IMR-90 (cell line): ENCODE measurements around the gene SPART. TPM values are rescaled to one million over a fixed set of nuclear protein-coding genes. Genes with fewer than 3 reads are reported as not detected.

ENCODE experiments used
- ATAC-seq: fragments of 200-7000 bp; cut with Tn5 transposase; 2 replicates; pipeline ENCODE4 v1.9.1; 2020; ENCODE audit warnings: low read depth, mild to moderate bottlenecking, moderate library complexity
- BruUV-seq: library from RNA; stranded (reverse); fragments of 400-500 nt; replicated peaks from 2 replicates; lab custom pipeline; 2021; lab: Mats Ljungman, UMichigan
- CTCF ChIA-PET: fragments of 300-600 bp; formaldehyde crosslinking; extraction: SDS; loops from one replicate; lab custom pipeline; 2021; ENCODE audit warnings: antibody characterized with exemption; lab: Yijun Ruan, JAX
- POLR2A ChIA-PET: fragments of 300-600 bp; sonication (Branson Sonifier 250); formaldehyde crosslinking; loops from one replicate; lab custom pipeline; 2022; ENCODE audit warnings: antibody characterized with exemption; ENCODE audit not compliant: unreplicated experiment; lab: Charles Lee
- DNase-seq: peaks from one replicate; pipeline ENCODE4 v3.0.0; 2013
- H2AFZ ChIP-seq: replicated peaks from 2 replicates; pipeline ENCODE3; 2013; ENCODE audit warnings: low read length, mild to moderate bottlenecking; ENCODE audit not compliant: poor library complexity
- H2AK5ac ChIP-seq: 2 replicates; pipeline ENCODE4 v1.6.1; 2013; ENCODE audit warnings: low read depth, low read length, inconsistent platforms
- H2AK9ac ChIP-seq: replicated peaks from 2 replicates; pipeline ENCODE3; 2013; ENCODE audit warnings: mild to moderate bottlenecking, low read depth, low read length, moderate library complexity; ENCODE audit not compliant: poor library complexity
- H2BK120ac ChIP-seq: 2 replicates; pipeline ENCODE4 v1.6.1; 2013; ENCODE audit warnings: low read depth, low read length, inconsistent platforms
- H2BK15ac ChIP-seq: 3 replicates; pipeline ENCODE4 v1.6.1; 2013; ENCODE audit warnings: low read depth, low read length, inconsistent platforms
- H2BK20ac ChIP-seq: 2 replicates; pipeline ENCODE4 v1.6.1; 2013; ENCODE audit warnings: low read depth, mild to moderate bottlenecking, inconsistent platforms, low read length, moderate library complexity
- H2BK5ac ChIP-seq: 2 replicates; pipeline ENCODE4 v1.6.1; 2013; ENCODE audit warnings: mild to moderate bottlenecking, low read depth, low read length, inconsistent platforms; ENCODE audit not compliant: poor library complexity, severe bottlenecking
- H3K14ac ChIP-seq: replicated peaks from 2 replicates; pipeline ENCODE4 v1.6.1; 2013; ENCODE audit warnings: low read depth, low read length, inconsistent platforms
- H3K18ac ChIP-seq: 2 replicates; pipeline ENCODE4 v1.6.1; 2013; ENCODE audit warnings: low read depth, low read length, control low read depth
- H3K23ac ChIP-seq: 2 replicates; pipeline ENCODE4 v1.6.1; 2013; ENCODE audit warnings: low read depth, low read length, inconsistent platforms
- H3K27ac ChIP-seq: 2 replicates; pipeline ENCODE4 v1.5.1; 2013; ENCODE audit warnings: mild to moderate bottlenecking, control low read depth, low read length; ENCODE audit not compliant: insufficient read depth
- H3K27me3 ChIP-seq: 2 replicates; pipeline ENCODE4 v1.6.1; 2013; ENCODE audit warnings: low read length; ENCODE audit not compliant: control insufficient read depth, insufficient read depth
- H3K36me3 ChIP-seq: 2 replicates; pipeline ENCODE4 v1.6.1; 2013; ENCODE audit warnings: low read length, mixed read lengths; ENCODE audit not compliant: control insufficient read depth, insufficient read depth
- H3K4ac ChIP-seq: 2 replicates; pipeline ENCODE4 v1.6.1; 2013; ENCODE audit warnings: low read depth, low read length, inconsistent platforms
- H3K4me1 ChIP-seq: 2 replicates; pipeline ENCODE4 v1.6.1; 2013; ENCODE audit warnings: low read length, mixed read lengths; ENCODE audit not compliant: control insufficient read depth, insufficient read depth
- H3K4me2 ChIP-seq: 2 replicates; pipeline ENCODE4 v1.6.1; 2013; ENCODE audit warnings: low read depth, mild to moderate bottlenecking, control low read depth, low read length, moderate library complexity
- H3K4me3 ChIP-seq: 2 replicates; pipeline ENCODE4 v1.5.1; 2013; ENCODE audit warnings: low read depth, mild to moderate bottlenecking, control low read depth, low read length, moderate library complexity; ENCODE audit not compliant: insufficient read depth
- H3K56ac ChIP-seq: 2 replicates; pipeline ENCODE4 v1.6.1; 2013; ENCODE audit warnings: low read length, inconsistent platforms; ENCODE audit not compliant: insufficient read depth; ENCODE audit errors: extremely low read depth
- H3K79me1 ChIP-seq, 2 experiments: 2 replicates each; pipeline ENCODE4 v1.6.1; 2013; ENCODE audit warnings: low read length in 2 of 2, inconsistent platforms in 1 of 2, low read depth in 1 of 2
- H3K9ac ChIP-seq: 2 replicates; pipeline ENCODE4 v1.6.1; 2013; ENCODE audit warnings: low read depth, low read length, control low read depth
- H3K9me1 ChIP-seq: 2 replicates; pipeline ENCODE4 v1.6.1; 2013; ENCODE audit warnings: low read length, inconsistent platforms; ENCODE audit not compliant: insufficient read depth
- H3K9me3 ChIP-seq: 2 replicates; pipeline ENCODE4 v1.6.1; 2013; ENCODE audit warnings: low read length; ENCODE audit not compliant: control insufficient read depth, insufficient read depth
- H4K20me1 ChIP-seq: 2 replicates; pipeline ENCODE4 v1.6.1; 2013; ENCODE audit warnings: low read length, inconsistent platforms; ENCODE audit not compliant: insufficient read depth
- H4K5ac ChIP-seq: 2 replicates; pipeline ENCODE4 v1.6.1; 2013; ENCODE audit warnings: mild to moderate bottlenecking, low read depth, low read length, control low read depth
- H4K8ac ChIP-seq, 2 experiments: 2 replicates each; pipeline ENCODE4 v1.6.1; 2013; ENCODE audit warnings: low read depth in 2 of 2, low read length in 2 of 2, control low read depth in 1 of 2, inconsistent platforms in 1 of 2
- H4K91ac ChIP-seq: 2 replicates; pipeline ENCODE4 v1.6.1; 2013; ENCODE audit warnings: low read depth, low read length, inconsistent platforms; ENCODE audit not compliant: insufficient read depth
- BHLHE40 ChIP-seq: fragments of 150-350 bp; IDR thresholded peaks from 2 replicates; pipeline ENCODE4 v1.6.1; 2016; ENCODE audit warnings: mild to moderate bottlenecking, low read depth, low read length
- CEBPB ChIP-seq: IDR thresholded peaks from 2 replicates; pipeline ENCODE4 v1.6.1; 2012; ENCODE audit warnings: low read depth, low read length, improper control_type of control experiment
- CHD1 ChIP-seq: IDR thresholded peaks from 2 replicates; pipeline ENCODE4 v1.6.1; 2012; ENCODE audit warnings: low read depth, low read length, improper control_type of control experiment
- CTCF ChIP-seq: conservative IDR thresholded peaks from 2 replicates; pipeline ENCODE4 v1.5.1; 2012; ENCODE audit warnings: mild to moderate bottlenecking, low read depth, low read length, improper control_type of control experiment
- ELK1 ChIP-seq: fragments of 150-350 bp; IDR thresholded peaks from 2 replicates; pipeline ENCODE4 v1.6.1; 2016; ENCODE audit warnings: low read depth, mild to moderate bottlenecking, low read length, moderate library complexity, borderline replicate concordance
- FOS ChIP-seq: fragments of 150-350 bp; IDR thresholded peaks from 2 replicates; pipeline ENCODE4 v1.6.1; 2016; ENCODE audit warnings: low read depth, low read length
- MAFK ChIP-seq: IDR thresholded peaks from 2 replicates; pipeline ENCODE4 v1.6.1; 2012; ENCODE audit warnings: low read depth, low read length, improper control_type of control experiment
- MAZ ChIP-seq: IDR thresholded peaks from 2 replicates; pipeline ENCODE4 v1.6.1; 2012; ENCODE audit warnings: low read depth, mild to moderate bottlenecking, low read length, improper control_type of control experiment, moderate library complexity, borderline replicate concordance
- MXI1 ChIP-seq: IDR thresholded peaks from 2 replicates; pipeline ENCODE4 v1.6.1; 2012; ENCODE audit warnings: low read depth, mild to moderate bottlenecking, low read length, moderate library complexity, borderline replicate concordance
- NFE2L2 ChIP-seq: fragments of 150-350 bp; IDR thresholded peaks from 2 replicates; pipeline ENCODE4 v1.6.1; 2016; ENCODE audit warnings: low read depth, mild to moderate bottlenecking, low read length
- POLR2A ChIP-seq: IDR thresholded peaks from 2 replicates; pipeline ENCODE4 v1.6.1; 2012; ENCODE audit warnings: mild to moderate bottlenecking, low read depth, low read length
- RAD21 ChIP-seq: IDR thresholded peaks from 2 replicates; pipeline ENCODE4 v1.6.1; 2012; ENCODE audit warnings: low read length, improper control_type of control experiment
- RCOR1 ChIP-seq: IDR thresholded peaks from 2 replicates; pipeline ENCODE4 v1.6.1; 2012; ENCODE audit warnings: mild to moderate bottlenecking, low read length, improper control_type of control experiment; ENCODE audit not compliant: insufficient replicate concordance
- RFX5 ChIP-seq: IDR thresholded peaks from 2 replicates; pipeline ENCODE4 v1.8.0; 2012; ENCODE audit warnings: low read depth, mild to moderate bottlenecking, low read length, moderate library complexity
- SMC3 ChIP-seq: fragments of 150-350 bp; IDR thresholded peaks from 2 replicates; pipeline ENCODE4 v1.6.1; 2016; ENCODE audit warnings: low read depth, mild to moderate bottlenecking, antibody characterized with exemption, low read length, moderate library complexity
- USF2 ChIP-seq: fragments of 150-350 bp; IDR thresholded peaks from 2 replicates; pipeline ENCODE4 v1.6.1; 2017; ENCODE audit warnings: mild to moderate bottlenecking, antibody characterized with exemption, low read length, low read depth
- WGBS, 2 experiments: methylation state at CpG; one replicate each; pipeline versions ENCODE4 v1.1.5 to v1.1.7; 2013; ENCODE audit warnings: missing lambda C conversion rate in 2 of 2; ENCODE audit not compliant: insufficient read length in 1 of 2; ENCODE audit errors: extremely low coverage in 2 of 2; 5-methylcytosine and 5-hydroxymethylcytosine counted together
- dilution Hi-C: fragments of 300-500 bp; cut with HindIII; formaldehyde crosslinking; loops from one replicate; pipeline ENCODE4 v1.14.3; 2018; ENCODE audit warnings: low sequenced_read_pairs; ENCODE audit not compliant: unreplicated experiment
- in situ Hi-C: fragments of 300-500 bp; cut with MboI; formaldehyde crosslinking; loops from 3 replicates; pipeline ENCODE4 v1.14.3; 2019; ENCODE audit warnings: low sequenced_read_pairs, inconsistent platforms, mixed read lengths
- intact Hi-C: fragments of 100-400 bp; cut with micrococcal nuclease; formaldehyde crosslinking; loops from 2 replicates; pipeline ENCODE4 v1.10.0; 2022
- polyA plus RNA-seq, 3 experiments: library from polyadenylated mRNA; depleted of rRNA; stranded (reverse); fragments of >200 nt; gene quantifications; 2 replicates each; pipeline ENCODE4 v1.2.3, GENCODE V29; 2012; ENCODE audit warnings: low replicate concordance in 1 of 3
- total RNA-seq: library from RNA; depleted of rRNA; stranded (reverse); fragments of >200 nt; gene quantifications from 2 replicates; pipeline ENCODE4 v1.2.3, GENCODE V29; 2012

Gene SPART
- total and polyA plus RNA-seq, 2 of the 4 experiments (the other 2 are of a cell fraction): 43.8 to 110 TPM

- Histone ChIP-seq H3K9me1 (no peaks in the 10 kb centered on the region), H3K9ac (no peak overlapping the region), H2BK5ac (no peak overlapping the region), H3K27ac (no peak overlapping the region), H2AK5ac (no peak overlapping the region), H4K5ac (no peak overlapping the region), H3K56ac (no peak overlapping the region), H3K4me3 (no peak overlapping the region), H3K36me3 (no peaks in the 10 kb centered on the region), H3K27me3 (no peaks in the 10 kb centered on the region), H3K23ac (no peak overlapping the region), H4K91ac (no peak overlapping the region), H3K9me3 (no peaks in the 10 kb centered on the region), H3K14ac (no peak overlapping the region), H4K8ac (no peak overlapping the region), H2BK20ac (no peak overlapping the region), H3K18ac (no peak overlapping the region), H2AFZ (no peak overlapping the region), H3K4me2 (no peak overlapping the region), H3K4me1 (peaks cover 2% of the 10 kb centered on the region; the same call in 1 of the 2 replicates), H2BK15ac (no peak overlapping the region), H2BK120ac (no peak overlapping the region), H3K4ac (no peak overlapping the region), H3K79me1 (no peaks in the 10 kb centered on the region), H4K20me1 (no peaks in the 10 kb centered on the region), H2AK9ac (no peak overlapping the region)
- dilution Hi-C loops: no loop called here
- DNase-seq: no peak
- in situ Hi-C loops: no loop called here
- ChIA-PET CTCF (interaction anchor here (0.7 kb wide), 2 partner anchors 33 to 570 kb away, joined by 4 read pairs; no protein-coding TSS in a partner anchor), POLR2A (no interaction called here)
- ATAC-seq: no peak
- BruUV-seq: no TSS peak
- intact Hi-C loops: no loop called here
- TF ChIP-seq RAD21 (no peak), CEBPB (no peak), USF2 (no peak), NFE2L2 (no peak), CTCF (no peak), MAFK (no peak), MXI1 (no peak), ELK1 (no peak), RCOR1 (no peak), POLR2A (no peak), MAZ (no peak), RFX5 (no peak), FOS (no peak), CHD1 (no peak), BHLHE40 (no peak), SMC3 (no peak)
- no CpG with 5 or more reads among the region's 3 CpGs for WGBS, 2 experiments
These were observed 16.7 kb upstream of the SPART start for GRCh38 chr13:36362914-36363313.
